Left renal cortex interstitium (tissue), 4 donors: Measurements from ENCODE around the gene SLC16A2. TPM values are rescaled to one million over a fixed set of nuclear protein-coding genes. Genes with fewer than 3 reads are reported as not detected.
"Not testable (repeated sequence)": the region's sequence is repeated elsewhere in the genome, so short reads cannot be mapped to it uniquely, and the experiment has no call there.

Experiments
- DNase-seq, 4 donors: peaks; one replicate each; pipeline ENCODE4 v3.0.0-alpha.2; 2013; ENCODE audit warnings: low read depth in 4 of 4, low spot score in 2 of 4, missing footprints in 1 of 4
- polyA plus RNA-seq, 4 donors: library from polyadenylated mRNA; unstranded; fragments of 120-200 nt; gene quantifications; one replicate each; pipeline ENCODE4 v1.2.1, GENCODE V29; 2013; ENCODE audit not compliant: insufficient read length in 4 of 4

SLC16A2 gene
- polyA plus RNA-seq, 4 donors, result 25.4 to 34.0 (median 30.8) TPM

DNA sequence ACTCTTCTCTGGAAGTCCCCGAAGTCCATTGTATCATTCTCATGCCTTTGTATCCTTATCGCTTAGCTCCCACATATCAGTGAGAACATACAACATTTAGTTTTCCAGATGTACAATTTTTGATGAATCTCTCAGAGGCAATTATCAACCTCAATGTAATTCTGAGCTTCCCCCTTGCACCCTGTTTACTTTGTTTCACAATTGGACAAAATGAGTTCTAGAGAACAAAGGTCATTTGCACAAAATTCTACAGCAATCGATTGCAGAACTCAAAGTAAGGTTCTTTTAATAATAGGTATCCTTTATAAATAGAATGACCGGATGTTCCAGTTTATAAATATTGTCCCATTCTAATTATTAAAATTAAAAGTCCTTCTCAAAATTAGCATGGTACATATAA, 79.3 kb downstream of the SLC16A2 start:
- DNase-seq, result no peak

- peak in 1 of 4 donors; percentile 4 for DNase-seq
These were observed 84.1 kb downstream of the SLC16A2 start for GRCh38 chrX:74505437-74505836.

DNA sequence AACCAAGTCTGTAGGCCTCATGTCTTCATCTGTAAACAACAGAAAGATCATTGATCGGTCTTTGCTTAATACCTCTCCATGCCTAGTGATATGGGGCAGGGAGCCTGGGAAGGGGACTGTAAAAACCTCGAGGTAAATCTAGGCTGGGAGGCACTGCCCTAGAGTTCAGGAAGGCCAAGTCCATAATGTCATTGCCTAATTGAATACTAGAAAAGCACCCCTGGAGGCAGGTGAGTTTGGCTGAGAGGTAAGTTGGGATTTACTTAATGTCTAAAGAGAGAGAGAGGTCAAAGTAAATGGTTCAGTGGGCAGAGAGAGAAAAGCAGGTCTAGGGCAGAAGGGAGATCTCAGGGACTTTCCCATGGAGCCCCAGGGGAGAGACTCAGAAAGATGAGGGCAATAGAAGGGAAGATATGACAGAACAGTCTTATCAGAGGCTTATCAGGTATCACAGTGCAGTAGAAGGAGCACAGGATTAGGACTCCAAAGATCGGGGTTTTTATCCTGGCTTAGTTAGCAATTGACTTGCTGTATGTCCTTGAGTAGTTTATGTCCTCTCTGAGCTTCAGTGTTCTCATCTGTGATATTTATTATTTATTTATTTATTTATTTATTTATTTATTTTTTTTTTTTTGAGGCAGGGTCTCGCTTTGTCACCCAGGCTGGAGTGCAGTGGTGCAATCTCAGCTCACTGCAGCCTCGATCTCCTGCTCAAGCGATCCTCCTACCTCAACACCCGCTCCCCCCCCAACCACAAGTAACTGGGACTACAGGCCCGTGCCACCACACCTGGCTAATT, 85.2 kb downstream of the SLC16A2 start:
- DNase-seq, result no peak

DNA sequence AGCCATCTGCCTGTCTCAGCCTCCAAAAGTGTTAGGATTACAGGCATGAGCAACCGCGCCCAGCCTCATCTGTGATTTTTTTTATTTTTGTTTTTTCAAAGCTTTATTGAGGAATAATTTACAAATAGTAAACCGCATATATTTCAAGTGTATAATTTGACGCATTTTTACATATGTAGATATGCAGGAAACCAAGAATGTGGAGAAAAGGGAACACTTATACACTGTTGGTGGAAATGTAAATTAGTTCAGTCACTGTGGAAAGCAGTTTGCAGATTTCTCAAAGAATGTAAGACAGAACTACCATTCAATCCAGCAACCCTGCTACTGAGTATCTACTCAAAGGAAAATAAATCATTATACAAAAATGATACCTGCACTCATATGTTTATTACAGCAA, 85.9 kb downstream of the SLC16A2 start:
- no peak for DNase-seq

GRCh38 chrX:74509989-74510388, 88.7 kb downstream of the SLC16A2 start:
- DNase-seq, result no peak

DNA sequence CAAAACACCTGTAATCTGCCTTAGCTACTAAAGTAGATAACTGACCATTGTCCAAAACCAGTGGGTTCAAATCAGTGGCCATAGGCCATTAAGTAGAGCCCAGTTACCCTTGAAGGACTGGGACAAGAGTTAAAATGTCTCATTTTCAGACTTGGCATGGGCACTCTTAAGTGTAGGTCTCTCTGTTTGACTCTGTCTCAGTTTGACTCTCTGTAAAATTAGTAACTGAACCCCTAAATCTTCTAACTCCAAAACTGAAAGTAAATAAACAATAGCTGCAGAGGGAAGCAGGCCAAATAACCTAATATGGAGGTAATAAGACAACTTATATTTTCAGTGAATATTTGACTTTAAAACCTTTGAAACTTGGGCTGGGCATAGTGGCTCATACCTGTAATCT, 89.1 kb downstream of the SLC16A2 start:
- DNase-seq, result no peak

DNA sequence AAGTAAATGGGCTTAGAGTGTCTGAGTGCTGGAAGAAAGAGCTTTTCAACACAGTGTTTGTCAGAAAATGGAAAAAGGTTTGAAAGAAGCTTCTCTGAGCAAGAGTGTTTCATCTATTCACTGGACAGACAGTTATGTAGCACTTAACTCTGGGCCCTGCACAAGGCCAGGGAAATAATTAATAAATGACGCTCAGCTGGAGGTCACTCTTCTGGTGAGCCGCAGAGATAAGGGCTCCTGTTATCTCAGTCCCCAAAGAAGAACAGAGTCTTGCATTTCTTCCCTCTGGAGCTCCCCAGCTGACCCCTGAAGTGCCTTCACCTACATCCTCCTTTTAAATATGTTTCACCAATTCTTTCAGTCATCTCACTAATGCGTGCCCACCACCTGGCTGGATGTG, 90.4 kb downstream of the SLC16A2 start:
- DNase-seq, result no peak

GRCh38 chrX:74514384-74514783, 93.1 kb downstream of the SLC16A2 start:
- DNase-seq, result no peak

GRCh38 chrX:74515356-74515755, 94.1 kb downstream of the SLC16A2 start:
- no peak for DNase-seq

DNA sequence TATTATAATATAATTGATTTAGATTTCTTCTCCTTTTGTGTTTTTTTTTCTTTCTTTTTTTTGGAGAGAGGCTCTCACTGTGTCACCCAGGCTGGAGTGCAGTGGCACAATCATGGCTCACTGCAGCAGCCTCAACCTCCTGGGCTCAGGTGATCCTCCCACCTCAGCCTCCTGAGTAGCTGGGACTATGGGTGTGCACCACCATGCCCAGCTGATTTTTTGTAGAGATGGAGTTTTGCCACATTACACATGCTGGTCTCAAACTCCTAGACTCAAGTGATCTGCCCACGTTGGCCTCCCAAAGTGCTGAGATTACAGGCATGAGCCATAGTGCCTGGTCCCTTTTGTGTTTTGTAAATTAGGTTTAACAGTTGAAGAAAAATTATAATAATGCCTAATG, 94.7 kb downstream of the SLC16A2 start:
- DNase-seq, result not testable (repeated sequence)

GRCh38 chrX:74519870-74520269, 98.6 kb downstream of the SLC16A2 start:
- no peak for DNase-seq

GRCh38 chrX:74520291-74520690, 99.0 kb downstream of the SLC16A2 start:
- no peak for DNase-seq

DNA sequence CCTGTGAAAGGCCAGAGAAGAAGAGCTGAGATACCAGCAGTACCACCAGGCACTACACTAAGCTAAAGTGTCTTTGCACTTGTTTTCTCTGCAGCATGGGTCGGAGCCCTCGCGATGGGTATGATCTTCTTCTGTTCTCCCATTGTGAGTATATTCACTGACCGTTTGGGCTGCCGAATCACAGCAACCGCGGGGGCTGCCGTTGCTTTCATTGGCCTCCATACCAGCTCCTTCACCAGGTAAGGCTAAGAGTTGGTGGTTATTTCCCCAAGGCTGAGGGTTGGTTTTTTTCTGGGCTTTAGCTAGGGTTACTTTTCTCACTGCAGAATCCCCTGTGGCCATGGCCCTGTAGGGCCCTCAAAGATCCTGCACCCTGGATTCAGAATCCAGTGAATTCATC, 99.6 kb downstream of the SLC16A2 start:
- no peak for DNase-seq

DNA sequence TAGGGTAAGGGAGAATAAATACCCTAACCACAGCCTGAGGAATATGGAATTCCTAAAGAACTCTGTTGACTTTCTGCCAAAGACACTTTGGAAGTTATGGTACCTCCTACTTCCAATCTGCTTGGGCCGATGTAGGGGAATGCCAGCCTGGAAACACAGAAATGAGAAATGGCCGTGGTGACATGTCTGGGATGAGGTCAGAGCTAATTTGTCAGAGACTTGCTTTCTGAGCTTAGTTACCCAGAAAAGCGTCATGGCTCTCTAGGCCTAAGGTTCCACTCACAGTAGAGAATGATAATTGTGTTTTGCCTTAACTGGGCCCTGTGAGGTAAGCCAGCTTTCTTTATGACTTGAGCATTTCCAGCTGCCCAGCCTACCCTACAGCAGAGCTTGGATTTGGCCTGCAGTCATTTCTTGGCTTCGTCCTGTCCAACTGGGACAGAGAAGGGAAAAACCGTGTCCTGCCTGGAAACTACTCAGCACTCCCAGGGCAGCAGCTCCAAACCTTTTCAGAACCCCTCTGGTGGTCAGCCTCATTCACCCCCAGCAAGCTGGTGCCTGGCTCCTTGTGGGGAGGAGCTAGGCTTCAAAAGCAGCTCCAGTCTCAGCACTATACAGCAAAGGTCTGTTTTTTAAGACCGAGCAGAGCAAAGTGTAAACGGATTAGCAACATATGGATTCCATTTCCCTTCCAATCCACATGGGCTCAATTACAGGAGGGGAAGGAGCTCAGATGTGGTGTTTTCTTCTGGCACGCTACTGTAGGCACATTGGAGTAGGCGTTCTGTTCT, 100.9 kb downstream of the SLC16A2 start:
- no peak for DNase-seq

DNA sequence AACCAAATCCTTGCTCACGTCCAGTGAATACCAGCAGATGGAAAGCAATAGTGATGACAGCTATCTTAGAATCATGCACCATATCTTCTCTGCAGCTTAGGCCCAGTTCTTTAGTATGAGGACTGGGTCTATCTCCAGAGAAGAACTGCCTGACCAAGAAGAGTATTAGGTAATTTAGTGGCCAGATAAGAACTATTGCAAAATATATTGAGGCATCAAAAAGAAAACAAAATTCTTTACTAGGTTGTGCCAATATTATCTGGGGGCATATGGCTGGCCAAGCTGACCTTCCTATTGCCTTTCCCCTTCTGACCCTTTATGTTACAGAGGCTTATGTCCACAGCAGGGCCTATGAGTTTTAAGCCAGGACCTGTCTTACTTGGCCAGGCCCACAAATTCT, 101.9 kb downstream of the SLC16A2 start:
- DNase-seq, result no peak

DNA sequence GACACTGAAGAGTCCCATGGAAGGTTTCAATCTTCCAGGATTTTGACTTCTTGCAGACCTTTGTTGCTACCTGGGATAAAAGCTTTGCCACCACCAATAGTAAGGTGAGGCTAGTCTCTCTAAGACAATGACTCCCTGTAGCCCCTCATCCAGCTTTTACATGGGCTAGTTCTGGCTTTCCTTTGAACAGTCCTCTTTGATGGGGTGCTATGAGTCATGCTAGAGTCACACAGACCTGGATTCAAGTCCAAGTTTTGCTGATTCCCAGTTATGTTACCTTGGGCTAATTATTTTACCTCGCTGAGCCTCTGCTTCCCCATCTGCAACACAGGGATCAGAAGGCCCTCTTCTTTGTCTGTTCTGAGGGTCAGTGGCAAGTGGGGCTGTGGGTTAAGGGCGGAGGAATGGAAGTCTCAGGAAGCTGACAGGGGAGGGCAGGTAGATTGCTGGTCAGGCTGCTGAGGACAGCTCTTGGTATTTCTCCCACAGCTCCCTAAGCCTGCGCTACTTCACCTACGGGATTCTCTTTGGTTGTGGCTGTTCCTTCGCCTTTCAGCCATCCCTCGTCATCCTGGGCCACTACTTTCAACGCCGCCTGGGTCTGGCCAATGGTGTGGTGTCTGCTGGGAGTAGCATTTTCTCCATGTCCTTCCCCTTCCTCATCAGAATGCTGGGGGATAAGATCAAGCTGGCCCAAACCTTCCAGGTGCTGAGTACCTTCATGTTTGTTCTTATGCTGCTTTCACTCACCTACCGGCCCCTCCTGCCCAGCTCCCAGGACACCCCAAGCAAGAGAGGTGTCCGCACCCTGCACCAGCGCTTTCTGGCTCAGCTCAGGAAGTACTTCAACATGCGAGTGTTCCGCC, 102.8 kb downstream of the SLC16A2 start:
- no peak for DNase-seq

DNA sequence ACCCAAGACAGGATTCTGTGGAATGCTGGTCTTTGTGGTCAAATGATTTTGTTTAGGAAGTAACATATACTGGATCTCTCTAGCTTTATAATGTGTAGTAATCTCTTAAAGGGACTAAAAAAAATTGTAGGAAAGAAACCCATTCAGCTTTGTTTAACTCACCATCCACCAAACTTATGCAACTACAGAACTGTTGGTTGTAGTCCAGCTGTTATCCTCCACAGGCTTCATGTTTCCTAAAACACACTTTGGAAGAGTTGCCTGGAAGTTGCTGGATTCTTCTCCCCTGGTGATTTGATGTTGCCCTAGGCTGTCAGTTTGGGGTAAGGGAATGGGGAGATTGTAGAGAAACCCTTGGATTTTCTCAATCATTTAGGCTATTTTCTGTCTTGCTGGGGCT, 103.8 kb downstream of the SLC16A2 start:
- no peak for DNase-seq

DNA sequence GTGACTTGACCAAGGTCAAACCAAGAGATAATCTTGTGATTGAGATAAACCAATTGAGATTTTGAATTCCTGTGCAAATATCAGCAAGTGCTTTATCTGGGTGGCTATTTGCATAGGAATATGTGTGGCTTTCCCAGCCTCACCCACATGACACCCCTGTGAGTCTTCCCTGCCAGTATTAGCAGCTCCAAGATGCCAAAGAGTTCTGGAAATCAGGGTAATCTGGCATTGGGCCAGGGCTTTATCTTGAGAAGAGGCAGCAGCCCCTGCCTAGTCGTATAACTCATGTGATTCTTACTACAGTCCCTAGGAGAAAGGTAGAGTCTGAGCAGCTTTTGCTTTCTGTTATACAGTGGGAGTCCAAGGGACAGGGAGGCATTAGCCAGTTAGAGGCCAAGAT, 105.5 kb downstream of the SLC16A2 start:
- no peak for DNase-seq

DNA sequence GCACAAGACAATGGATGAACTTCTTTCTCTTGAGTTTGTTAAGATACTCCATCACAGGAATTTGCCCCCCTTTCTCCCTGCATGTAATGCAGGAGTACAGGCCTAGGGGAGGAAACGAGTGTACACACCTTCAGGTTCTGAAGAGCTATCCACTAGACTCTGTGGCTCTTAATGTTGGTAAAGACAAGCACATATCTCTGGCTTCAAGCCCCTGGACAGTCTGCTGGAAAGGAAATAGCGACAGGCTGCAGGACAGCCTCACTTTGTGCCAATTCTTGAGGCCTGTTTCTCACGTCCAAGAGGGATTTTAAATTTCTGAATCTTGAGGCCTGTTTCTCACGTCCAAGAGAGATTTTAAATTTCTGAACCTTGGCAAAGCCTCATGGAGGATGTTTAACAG, 106.1 kb downstream of the SLC16A2 start:
- no peak for DNase-seq

DNA sequence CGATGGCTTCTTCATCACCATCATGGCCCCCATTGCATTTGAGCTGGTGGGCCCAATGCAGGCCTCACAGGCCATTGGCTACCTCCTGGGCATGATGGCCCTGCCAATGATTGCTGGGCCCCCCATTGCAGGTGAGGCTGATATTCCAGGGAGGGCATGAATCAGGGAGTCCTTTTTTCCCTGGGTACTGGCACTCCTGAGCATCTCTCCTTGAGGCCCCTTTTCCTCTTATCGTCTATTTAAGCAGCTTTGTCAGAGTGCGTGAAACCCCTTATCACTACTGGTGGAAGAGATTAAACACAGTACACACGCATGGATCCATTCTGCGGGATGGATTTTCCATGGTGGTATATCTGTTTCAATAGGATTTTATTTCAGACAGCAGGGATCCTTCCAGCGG, 108.0 kb downstream of the SLC16A2 start:
- DNase-seq, result no peak

DNA sequence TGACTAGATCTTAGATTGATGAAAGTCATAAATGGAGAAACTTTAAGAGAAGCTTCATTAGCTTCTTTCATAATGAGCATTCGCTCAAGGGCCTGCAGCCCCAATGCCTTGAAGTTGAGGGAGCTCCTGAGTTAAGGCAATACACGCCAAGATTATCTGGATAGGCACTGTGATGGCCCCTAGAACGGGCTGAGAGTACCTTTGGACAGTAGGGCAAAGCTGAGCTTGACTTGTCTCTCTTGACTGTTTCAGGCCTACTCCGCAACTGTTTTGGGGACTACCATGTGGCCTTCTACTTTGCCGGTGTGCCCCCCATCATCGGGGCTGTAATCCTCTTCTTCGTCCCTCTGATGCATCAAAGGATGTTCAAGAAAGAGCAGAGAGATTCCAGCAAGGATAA, 109.8 kb downstream of the SLC16A2 start:
- DNase-seq, result no peak
